CD4-positive, alpha-beta T cell treated with Interleukin-15 for 4 hours (primary cell): ENCODE results near the gene TAF4.
"Not testable (repeated sequence)": the region's sequence is repeated elsewhere in the genome, so short reads cannot be mapped to it uniquely, and the experiment has no call there.

ENCODE experiments used
- DNase-seq: peaks from one replicate; pipeline ENCODE4 v3.0.0-alpha.2; 2020; ENCODE audit warnings: low spot score

TAF4 gene

GRCh38 chr20:62003567-62004405 lies 61.9 kb downstream of the TAF4 start:
- DNase-seq: no peak

- no peak for DNase-seq
Observed at GRCh38 chr20:62002882-62003480, 62.7 kb downstream of the TAF4 start.

- DNase-seq: no peak
Observed at GRCh38 chr20:62001178-62001715, 64.4 kb downstream of the TAF4 start.

GRCh38 chr20:61998343-61999121 lies 67.1 kb downstream of the TAF4 start:
- no peak for DNase-seq

DNA sequence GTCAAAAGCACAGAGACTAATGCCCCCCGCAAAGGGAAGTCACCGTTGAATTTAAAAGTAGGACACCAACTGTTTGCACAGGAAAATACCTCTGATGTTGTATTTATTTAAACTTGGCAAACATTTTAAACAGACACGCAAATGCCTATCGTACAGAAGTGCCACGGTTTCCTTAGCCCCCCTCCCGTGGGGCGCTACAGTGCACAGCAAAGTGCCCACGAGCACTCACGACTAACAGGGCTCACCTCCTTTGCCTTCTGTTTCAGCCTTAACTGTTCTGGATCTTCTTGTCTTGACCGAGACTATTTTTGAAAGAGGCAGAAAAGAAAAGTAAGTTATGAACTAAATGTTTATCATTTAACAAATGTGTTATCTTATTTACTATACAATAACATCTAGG lies 67.8 kb downstream of the TAF4 start:
- DNase-seq: no peak

- DNase-seq: no peak
Observed at GRCh38 chr20:61997372-61997771, 68.3 kb downstream of the TAF4 start.

- no peak for DNase-seq
Observed at GRCh38 chr20:61994546-61994945, 71.1 kb downstream of the TAF4 start.

GRCh38 chr20:61993058-61993457 lies 72.6 kb downstream of the TAF4 start:
- no peak for DNase-seq

DNA sequence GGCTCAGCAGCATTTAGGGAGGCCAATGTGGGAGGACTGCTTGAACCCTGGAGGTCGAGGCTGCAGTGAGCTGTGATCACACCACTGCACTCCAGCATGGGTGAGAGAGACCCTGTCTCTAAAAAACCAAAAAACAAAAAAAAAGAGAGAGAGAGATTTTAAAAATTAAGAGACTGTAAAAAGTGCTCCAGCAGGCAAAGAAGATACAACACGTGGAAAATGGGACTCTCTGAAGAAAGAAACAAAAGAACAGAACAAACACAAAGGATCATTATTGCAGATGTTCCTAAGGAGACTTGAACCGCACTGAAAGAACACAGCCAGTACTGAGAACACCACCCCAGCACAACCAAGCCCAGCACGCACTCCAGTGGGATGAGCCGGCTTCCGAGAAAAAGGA lies 74.2 kb downstream of the TAF4 start:
- no peak for DNase-seq

DNA sequence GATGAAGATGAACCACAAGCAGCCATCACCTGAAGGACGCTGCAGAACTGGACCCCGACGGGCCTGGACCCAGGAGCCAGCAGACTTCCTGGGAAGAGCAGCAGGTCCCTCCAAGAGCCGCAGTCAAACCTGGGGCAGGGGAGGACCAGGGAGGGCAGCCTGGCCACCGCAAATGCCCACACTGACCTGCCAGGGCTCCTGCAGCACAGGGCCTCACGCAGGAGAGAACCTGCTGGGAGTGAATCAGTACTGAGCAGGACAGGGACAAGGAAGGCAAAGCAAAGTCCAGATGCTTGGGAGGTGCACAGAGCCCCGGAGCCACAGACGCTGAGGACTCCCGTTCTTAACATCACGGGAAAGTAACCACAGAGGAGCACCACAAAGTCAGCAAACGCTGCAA lies 75.2 kb downstream of the TAF4 start:
- no peak for DNase-seq

GRCh38 chr20:61989741-61990140 lies 75.9 kb downstream of the TAF4 start:
- DNase-seq: no peak

- DNase-seq: no peak
Observed at GRCh38 chr20:61988665-61989064, 77.0 kb downstream of the TAF4 start.

- no peak for DNase-seq
Observed at GRCh38 chr20:61986762-61987321, 78.8 kb downstream of the TAF4 start.

DNA sequence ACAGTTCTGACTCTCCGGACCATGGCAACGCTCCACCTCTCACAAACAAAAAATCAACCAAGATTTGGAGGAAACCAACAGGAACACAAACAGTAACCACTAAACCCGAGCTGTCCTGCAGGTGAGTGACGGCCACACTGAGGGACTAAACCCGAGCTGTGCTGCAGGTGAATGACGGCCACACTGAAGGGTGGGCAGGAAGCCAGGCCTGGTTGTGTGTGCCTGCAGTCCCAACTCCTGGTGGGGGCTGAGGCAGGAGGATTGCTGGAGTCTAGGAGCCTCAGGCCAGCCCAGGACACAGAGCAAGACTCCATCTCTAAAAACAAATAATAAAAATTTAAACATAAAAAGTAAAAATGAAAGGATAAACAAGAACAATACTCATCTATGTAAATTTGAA lies 80.6 kb downstream of the TAF4 start:
- DNase-seq: no peak

DNA sequence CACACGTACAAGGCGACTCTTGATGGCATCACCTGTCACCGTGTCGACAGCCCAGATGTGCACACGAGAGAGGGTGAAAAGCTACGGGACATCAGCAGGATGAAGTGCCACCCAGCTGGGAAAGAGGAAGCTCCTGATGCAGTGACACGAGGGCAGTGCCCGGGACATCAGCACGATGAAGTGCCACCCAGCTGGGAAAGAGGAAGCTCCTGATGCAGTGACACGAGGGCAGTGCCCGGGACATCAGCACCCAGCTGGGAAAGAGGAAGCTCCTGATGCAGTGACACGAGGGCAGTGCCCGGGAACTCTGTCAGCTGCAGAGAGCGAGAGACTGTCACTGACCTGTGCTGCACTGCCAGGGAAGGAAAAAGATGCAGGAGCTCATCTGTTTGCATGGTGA lies 81.2 kb downstream of the TAF4 start:
- DNase-seq: not testable (repeated sequence)

DNA sequence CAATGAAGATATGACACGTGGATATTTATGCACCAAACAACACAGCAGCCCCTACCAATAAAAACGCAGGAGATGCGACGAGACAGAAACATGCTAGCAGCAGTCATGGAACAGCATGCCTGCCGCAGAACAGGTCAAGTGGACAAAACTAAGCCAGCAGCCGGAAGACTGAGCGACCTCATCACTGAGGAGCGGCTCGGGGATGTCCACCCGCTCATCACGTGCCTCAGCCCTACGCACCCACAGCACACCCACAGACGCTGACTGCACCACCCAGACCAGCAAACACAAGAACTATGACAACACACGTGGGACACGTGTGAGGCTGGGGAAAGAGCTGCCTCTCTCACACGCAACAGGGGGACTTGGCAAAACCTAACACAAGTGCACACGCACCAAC lies 81.7 kb downstream of the TAF4 start:
- DNase-seq: no peak

DNA sequence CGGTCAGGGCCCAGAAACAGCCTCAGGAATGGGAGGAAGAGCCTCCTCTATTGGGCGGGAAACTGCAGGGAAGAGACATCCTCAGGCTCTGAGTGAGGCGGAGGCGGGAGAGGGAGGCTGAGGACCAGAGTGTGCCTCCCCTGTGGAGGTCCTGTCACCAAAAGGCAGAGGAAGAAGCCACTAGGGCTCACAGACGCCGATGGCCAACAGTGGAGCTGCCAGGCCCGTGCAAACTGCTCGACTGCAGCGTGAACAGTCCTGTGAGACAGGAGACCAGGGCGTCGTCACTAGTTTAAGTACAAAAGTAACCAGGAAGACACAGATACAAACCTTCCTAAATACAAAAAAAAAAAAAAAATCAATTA lies 82.7 kb downstream of the TAF4 start:
- DNase-seq: no peak

DNA sequence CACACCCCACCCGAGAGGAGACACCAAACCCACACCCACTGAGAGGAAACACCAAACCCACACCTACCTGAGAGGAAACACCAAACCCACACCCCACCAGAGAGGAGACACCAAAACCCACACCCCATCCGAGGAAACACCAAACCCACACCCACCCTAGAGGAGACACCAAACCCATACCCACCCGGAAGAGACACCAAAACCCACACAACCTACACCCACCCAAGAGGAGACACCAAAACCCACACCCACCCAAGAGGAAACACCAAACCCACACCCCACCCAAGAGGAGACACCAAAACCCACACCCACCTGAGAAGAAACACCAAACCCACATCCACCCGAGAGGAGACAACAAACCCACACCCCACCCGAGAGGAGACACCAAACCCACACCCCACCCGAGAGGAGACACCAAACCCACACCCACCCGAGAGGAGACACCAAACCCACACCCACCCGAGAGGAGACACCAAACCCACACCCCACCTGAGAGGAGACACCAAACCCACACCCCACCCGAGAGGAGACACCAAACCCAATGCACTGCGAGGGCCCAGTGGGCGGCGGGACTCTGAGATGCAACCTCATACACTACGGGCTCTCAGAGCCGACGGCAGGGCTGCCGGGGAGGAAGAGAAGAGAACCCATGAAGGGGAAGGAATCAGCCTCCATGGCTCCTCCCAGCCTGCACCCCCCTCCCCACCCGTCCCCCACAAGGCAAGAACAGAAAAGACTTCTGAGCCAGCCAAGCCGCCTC lies 83.3 kb downstream of the TAF4 start:
- DNase-seq: no peak

DNA sequence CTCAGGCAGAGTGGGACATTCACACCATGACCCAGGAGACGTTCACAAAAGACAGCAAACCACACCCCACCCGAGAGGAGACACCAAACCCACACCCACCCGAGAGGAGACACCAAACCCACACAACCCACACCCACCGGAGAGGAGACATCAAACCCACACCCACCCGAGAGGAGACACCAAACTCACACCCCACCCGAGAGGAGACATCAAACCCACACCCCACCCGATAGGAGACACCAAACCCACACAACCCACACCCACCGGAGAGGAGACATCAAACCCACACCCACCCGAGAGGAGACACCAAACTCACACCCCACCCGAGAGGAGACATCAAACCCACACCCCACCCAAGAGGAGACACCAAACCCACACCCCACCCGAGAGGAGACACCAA lies 84.0 kb downstream of the TAF4 start:
- not testable (repeated sequence) for DNase-seq

- no peak for DNase-seq
Observed at GRCh38 chr20:61980647-61981583, 84.8 kb downstream of the TAF4 start.
